WTC11 (cell line): ENCODE data around the gene PRR5. TPM values are rescaled to one million over a fixed set of nuclear protein-coding genes. Genes with fewer than 3 reads are reported as not detected.

Source experiments
- ATAC-seq: fragments of 200-7000 bp; cut with Tn5 transposase; 2 replicates; pipeline ENCODE4 v1.10.0; 2021; ENCODE audit warnings: mild to moderate bottlenecking, moderate library complexity
- CTCF ChIA-PET: fragments of 300-600 bp; sonication (Branson Sonifier 250); formaldehyde crosslinking; loops from one replicate; lab custom pipeline; 2021; ENCODE audit warnings: antibody characterized with exemption; lab: Charles Lee
- POLR2A ChIA-PET: fragments of 350-600 bp; sonication (Branson Sonifier 250); formaldehyde crosslinking; loops from one replicate; lab custom pipeline; 2021; ENCODE audit warnings: antibody characterized with exemption; lab: Charles Lee
- DNase-seq: peaks from one replicate; pipeline ENCODE4 v3.0.0; 2021; ENCODE audit warnings: low spot score
- H3K27ac Mint-ChIP-seq: 2 replicates; pipeline ENCODE4 v1.8.0; 2021; ENCODE audit warnings: mixed read lengths
- H3K27me3 Mint-ChIP-seq: 2 replicates; pipeline ENCODE4 v1.8.0; 2021; ENCODE audit warnings: low read depth, mild to moderate bottlenecking, moderate library complexity, mixed read lengths
- H3K36me3 Mint-ChIP-seq: 2 replicates; pipeline ENCODE4 v1.8.0; 2021; ENCODE audit warnings: mixed read lengths
- H3K4me1 Mint-ChIP-seq: 2 replicates; pipeline ENCODE4 v1.8.0; 2022; ENCODE audit warnings: mixed read lengths
- H3K4me3 Mint-ChIP-seq: 2 replicates; pipeline ENCODE4 v1.8.0; 2021; ENCODE audit warnings: mild to moderate bottlenecking, moderate library complexity, mixed read lengths
- H3K9me3 Mint-ChIP-seq: 2 replicates; pipeline ENCODE4 v1.8.0; 2021; ENCODE audit warnings: mixed read lengths
- AR ChIP-seq: fragments of 250-450 bp; sonication (Bioruptor Pico); IDR thresholded peaks from 2 replicates; pipeline ENCODE4 v1.9.0; 2021; ENCODE audit warnings: mild to moderate bottlenecking
- ATF1 ChIP-seq: sonication (generic); formaldehyde crosslinking; IDR thresholded peaks from 2 replicates; pipeline ENCODE4 v1.8.1; 2023; ENCODE audit warnings: mild to moderate bottlenecking, moderate library complexity, missing genetic modification reagents
- CTCF ChIP-seq: fragments of 200-600 bp; IDR thresholded peaks from 2 replicates; pipeline ENCODE4 v1.8.0; 2022; ENCODE audit warnings: antibody characterized with exemption
- E2F4 ChIP-seq: sonication (generic); formaldehyde crosslinking; IDR thresholded peaks from 2 replicates; pipeline ENCODE4 v1.8.1; 2022; ENCODE audit warnings: low read depth, mild to moderate bottlenecking, moderate library complexity, missing genetic modification reagents, borderline replicate concordance
- NFE2L1 ChIP-seq: sonication (generic); formaldehyde crosslinking; IDR thresholded peaks from 2 replicates; pipeline ENCODE4 v1.8.1; 2023; ENCODE audit warnings: missing genetic modification reagents
- NFYB ChIP-seq: sonication (generic); formaldehyde crosslinking; conservative IDR thresholded peaks from 2 replicates; pipeline ENCODE4 v1.8.0; 2022; ENCODE audit warnings: low read depth, missing genetic modification reagents
- TP53 ChIP-seq: sonication (generic); formaldehyde crosslinking; IDR thresholded peaks from 2 replicates; pipeline ENCODE4 v1.8.1; 2023; ENCODE audit warnings: mild to moderate bottlenecking, missing genetic modification reagents
- USF1 ChIP-seq: sonication (generic); formaldehyde crosslinking; IDR thresholded peaks from 2 replicates; pipeline ENCODE4 v1.8.0; 2022; ENCODE audit warnings: mild to moderate bottlenecking, missing genetic modification reagents
- ZBTB21 ChIP-seq: sonication (generic); formaldehyde crosslinking; IDR thresholded peaks from 2 replicates; pipeline ENCODE4 v1.8.1; 2023; ENCODE audit warnings: mild to moderate bottlenecking, missing genetic modification reagents, borderline replicate concordance
- ZNF232 ChIP-seq: sonication (generic); formaldehyde crosslinking; IDR thresholded peaks from 2 replicates; pipeline ENCODE4 v1.8.0; 2022; ENCODE audit warnings: mild to moderate bottlenecking, missing genetic modification reagents
- ZNF317 ChIP-seq: sonication (generic); formaldehyde crosslinking; IDR thresholded peaks from 2 replicates; pipeline ENCODE4 v1.8.1; 2023; ENCODE audit warnings: low read depth, mild to moderate bottlenecking, moderate library complexity, missing genetic modification reagents, borderline replicate concordance
- ZNF512 ChIP-seq: sonication (generic); formaldehyde crosslinking; IDR thresholded peaks from 2 replicates; pipeline ENCODE4 v1.8.1; 2022; ENCODE audit warnings: missing genetic modification reagents, borderline replicate concordance
- ZSCAN18 ChIP-seq: fragments of 250-450 bp; sonication (Bioruptor Pico); IDR thresholded peaks from 2 replicates; pipeline ENCODE4 v2.1.2; 2022; ENCODE audit warnings: mild to moderate bottlenecking, moderate library complexity
- total RNA-seq: library from RNA; stranded (reverse); gene quantifications from 3 replicates; pipeline ENCODE4 v1.2.3, GENCODE V29; 2021

Gene PRR5
- total RNA-seq, 1 experiment from 2014 or later, result 15.6 TPM

GRCh38 chr22:44734278-44734677 lies 32.3 kb downstream of the PRR5 start (continued):
- TF ChIP-seq ZNF232 (CRISPR knock-in tag) (no peak), ZNF512 (no peak), ZSCAN18 (no peak), USF1 (CRISPR knock-in tag) (no peak), E2F4 (no peak), NFYB (no peak), AR (CRISPR knock-in tag) (no peak), NFE2L1 (CRISPR knock-in tag) (no peak), ZBTB21 (CRISPR knock-in tag) (no peak), TP53 (CRISPR knock-in tag) (no peak), ZNF317 (CRISPR knock-in tag) (no peak), CTCF (no peak)
- TF ChIP-seq, all 79 proteins: peak for 0

- CTCF ChIA-PET, result interaction anchor here (0.6 to 3.0 kb wide), 15 partner anchors 9 to 86 kb away, joined by 3 to 30 read pairs (median 3); no protein-coding TSS in a partner anchor
Measured at GRCh38 chr22:44734801-44735517, 33.0 kb downstream of the PRR5 start.

More at GRCh38 chr22:44734801-44735517, 33.0 kb downstream of the PRR5 start:
- H3K36me3 Mint-ChIP-seq, result no peaks in the 10 kb centered on the region; the same call in 1 of the 2 replicates
- no peaks in the 10 kb centered on the region for H3K27me3 Mint-ChIP-seq
- H3K27ac Mint-ChIP-seq, result no peak overlapping the region
- DNase-seq (no peak), ATAC-seq (no peak)
- POLR2A ChIA-PET, result interaction anchor here (1.0 kb wide), 1 partner anchor 12 kb away, joined by 3 read pairs; no protein-coding TSS in a partner anchor
- H3K4me1 Mint-ChIP-seq, result peaks cover 16% of the 10 kb centered on the region
- no peak for TF ChIP-seq ATF1 (CRISPR knock-in tag)
- H3K4me3 Mint-ChIP-seq, result no peak overlapping the region
- no peaks in the 10 kb centered on the region; the same call in 1 of the 2 replicates for H3K9me3 Mint-ChIP-seq
